HepG2 (cell line): ENCODE measurements around the gene TOMM40L. TPM values are rescaled to one million over a fixed set of nuclear protein-coding genes. Genes with fewer than 3 reads are reported as not detected.
A peak's percentile ranks its signal among the peaks of the same experiment; 100 is the strongest.

Source experiments
- ARID2 ChIP-seq: sonication (generic); formaldehyde crosslinking; IDR thresholded peaks from 2 replicates; pipeline ENCODE4 v1.8.1; 2022; ENCODE audit warnings: mild to moderate bottlenecking, missing genetic modification reagents, borderline replicate concordance
- FOXK2 ChIP-seq: fragments of 450-650 bp; IDR thresholded peaks from 2 replicates; pipeline ENCODE4 v1.6.1; 2016
- GFI1 ChIP-seq: sonication (generic); formaldehyde crosslinking; IDR thresholded peaks from 2 replicates; pipeline ENCODE4 v1.5.0; 2020; ENCODE audit warnings: missing genetic modification reagents, mild to moderate bottlenecking, borderline replicate concordance
- HNF1A ChIP-seq, 2 experiments: sonication (generic) in 1 of 2; formaldehyde crosslinking in 1 of 2; IDR thresholded peaks; 2 replicates each; pipeline versions ENCODE4 v1.4.0 to v1.6.1; 2016 to 2020; ENCODE audit warnings: borderline replicate concordance in 1 of 2, low read depth in 1 of 2, mild to moderate bottlenecking in 1 of 2, missing genetic modification reagents in 1 of 2
- HNRNPK ChIP-seq: fragments of 200-400 bp; formaldehyde crosslinking; IDR thresholded peaks from 2 replicates; pipeline ENCODE4 v1.6.1; 2018; ENCODE audit warnings: low read length, low read depth, moderate library complexity, mild to moderate bottlenecking; ENCODE audit not compliant: poor library complexity, severe bottlenecking
- KDM2A ChIP-seq: sonication (generic); formaldehyde crosslinking; IDR thresholded peaks from 2 replicates; pipeline ENCODE4 v1.4.0; 2020; ENCODE audit warnings: low read depth, missing genetic modification reagents, borderline replicate concordance
- LRRFIP1 ChIP-seq: sonication (generic); formaldehyde crosslinking; conservative IDR thresholded peaks from 2 replicates; pipeline ENCODE4 v1.4.0; 2020; ENCODE audit warnings: missing genetic modification reagents
- MBNL3 ChIP-seq: fragments of 250-450 bp; sonication (Bioruptor Pico); conservative IDR thresholded peaks from 2 replicates; pipeline ENCODE4 v1.8.0; 2022; ENCODE audit warnings: mild to moderate bottlenecking, inconsistent platforms
- MEF2D ChIP-seq: sonication (generic); formaldehyde crosslinking; IDR thresholded peaks from 2 replicates; pipeline ENCODE4 v1.5.1; 2020; ENCODE audit warnings: mild to moderate bottlenecking, missing genetic modification reagents
- SOX5 ChIP-seq: IDR thresholded peaks from 2 replicates; pipeline ENCODE4 v1.6.1; 2016; ENCODE audit warnings: borderline replicate concordance
- STAT5B ChIP-seq: sonication (generic); formaldehyde crosslinking; IDR thresholded peaks from 2 replicates; pipeline ENCODE4 v1.4.0; 2020; ENCODE audit warnings: missing genetic modification reagents
- TRAFD1 ChIP-seq: sonication (generic); formaldehyde crosslinking; IDR thresholded peaks from 2 replicates; pipeline ENCODE4 v1.5.1; 2020; ENCODE audit warnings: missing genetic modification reagents, mild to moderate bottlenecking, borderline replicate concordance
- ZBTB20 ChIP-seq: sonication (generic); formaldehyde crosslinking; IDR thresholded peaks from 2 replicates; pipeline ENCODE4 v1.8.1; 2023; ENCODE audit warnings: missing genetic modification reagents, low read depth, mild to moderate bottlenecking, borderline replicate concordance
- ZBTB7B ChIP-seq: sonication (generic); formaldehyde crosslinking; IDR thresholded peaks from 2 replicates; pipeline ENCODE4 v1.4.0; 2020; ENCODE audit warnings: missing genetic modification reagents
- ZNF124 ChIP-seq: sonication (generic); formaldehyde crosslinking; IDR thresholded peaks from 2 replicates; pipeline ENCODE4 v1.4.0; 2020; ENCODE audit warnings: missing genetic modification reagents
- ZNF160 ChIP-seq: sonication (generic); formaldehyde crosslinking; IDR thresholded peaks from 2 replicates; pipeline ENCODE4 v1.8.0; 2022; ENCODE audit warnings: mild to moderate bottlenecking, inconsistent platforms, missing genetic modification reagents
- ZNF430 ChIP-seq: sonication (generic); formaldehyde crosslinking; IDR thresholded peaks from 2 replicates; pipeline ENCODE4 v1.9.0; 2021; ENCODE audit warnings: mild to moderate bottlenecking, missing genetic modification reagents
- ZNF589 ChIP-seq: sonication (generic); formaldehyde crosslinking; conservative IDR thresholded peaks from 2 replicates; pipeline ENCODE4 v1.8.0; 2022; ENCODE audit warnings: mild to moderate bottlenecking, moderate library complexity, missing genetic modification reagents
- ZSCAN25 ChIP-seq: sonication (generic); formaldehyde crosslinking; IDR thresholded peaks from 2 replicates; pipeline ENCODE4 v1.8.0; 2022; ENCODE audit warnings: mild to moderate bottlenecking, missing genetic modification reagents
- polyA plus RNA-seq, 8 experiments: library from polyadenylated mRNA; depleted of rRNA in 3 of 8; stranded (reverse) in 7 of 8; unstranded in 1 of 8; fragments of >200 nt; fragmentation: Illumina TruSeq in 4 of 8; extraction: Trizol in 4 of 8; gene quantifications; 2 replicates each; pipeline versions ENCODE4 v1.2.1 to v1.2.3, GENCODE V29; 2011 to 2016; ENCODE audit warnings: low read depth in 4 of 8, missing spikeins in 1 of 8, mixed read lengths in 1 of 8; ENCODE audit not compliant: insufficient read depth in 1 of 8
- total RNA-seq, 5 experiments: library from RNA; depleted of rRNA; stranded (reverse); fragments of >200 nt; fragmentation: Illumina TruSeq; extraction: Trizol; gene quantifications; 2 replicates each; pipeline ENCODE4 v1.2.3, GENCODE V29; 2016; ENCODE audit warnings: low read depth in 1 of 5

TOMM40L gene
- total and polyA plus RNA-seq, 2 of the 13 experiments (the other 11 are each of a cell fraction or from before 2014, with no cell fraction given), result 14.1 to 26.2 TPM

- 0 out of 2 replicates have a peak, but pooled peaks have one; percentile 51 for TF ChIP-seq MEF2D (CRISPR knock-in tag)
- peak; percentile 60; the same call in 1 of the 2 replicates for TF ChIP-seq ZBTB20 (CRISPR knock-in tag)
- no peak for TF ChIP-seq TRAFD1 (CRISPR knock-in tag)
- TF ChIP-seq HNF1A (IDR thresholded peaks at IDR 0.05; ENCODE audit: low read depth), result peak; percentile 93
- TF ChIP-seq HNF1A (CRISPR knock-in tag; IDR thresholded peaks at IDR 0.05; ENCODE audit: borderline replicate concordance), result peak; percentile 96
- TF ChIP-seq HNRNPK, result peak; percentile 82
- no peak for TF ChIP-seq ARID2
- peak; percentile 77 for TF ChIP-seq ZBTB7B (CRISPR knock-in tag)
- TF ChIP-seq STAT5B, result 0 out of 2 replicates have a peak, but pooled peaks have one; percentile 46
- TF ChIP-seq LRRFIP1 (CRISPR knock-in tag), result no peak
- peak; percentile 23; the same call in 1 of the 2 replicates for TF ChIP-seq FOXK2
- TF ChIP-seq ZNF160, result peak; percentile 43; the same call in 1 of the 2 replicates
- peak; percentile 59; the same call in 1 of the 2 replicates for TF ChIP-seq ZNF430 (CRISPR knock-in tag)
- peak; percentile 27; the same call in 1 of the 2 replicates for TF ChIP-seq KDM2A (CRISPR knock-in tag)
- peak; percentile 83 for TF ChIP-seq SOX5 (CRISPR knock-in tag)
- TF ChIP-seq GFI1 (CRISPR knock-in tag), result peak; percentile 99
- TF ChIP-seq ZNF589 (CRISPR knock-in tag), result peak; percentile 0; the same call in 1 of the 2 replicates
- TF ChIP-seq ZSCAN25, result no peak; the same call in none of the 2 replicates
- TF ChIP-seq MBNL3 (CRISPR knock-in tag), result no peak
- TF ChIP-seq ZNF124 (CRISPR knock-in tag), result no peak
Measured at GRCh38 chr1:161223805-161224694, 1.8 kb upstream of the TOMM40L start (continued).
